HG03064 (cell line): ENCODE measurements around the gene ACAP2.
"Not testable (repeated sequence)": the region's sequence is repeated elsewhere in the genome, so short reads cannot be mapped to it uniquely, and the experiment has no call there.

Source experiments
- ATAC-seq: cut with Tn5 transposase; IDR thresholded peaks from one replicate; pipeline ENCODE4 v1.9.1; 2021; ENCODE audit warnings: low read depth; ENCODE audit not compliant: unreplicated experiment

The ACAP2 gene

GRCh38 chr3:195249057-195249770, 193.6 kb downstream of the ACAP2 start:
- no peak for ATAC-seq

- ATAC-seq = no peak
Measured at GRCh38 chr3:195248281-195248680, 194.5 kb downstream of the ACAP2 start.

GRCh38 chr3:195247863-195248189, 195.0 kb downstream of the ACAP2 start:
- ATAC-seq = no peak

GRCh38 chr3:195247086-195247862, 195.5 kb downstream of the ACAP2 start:
- no peak for ATAC-seq

- no peak for ATAC-seq
Measured at GRCh38 chr3:195246581-195246995, 196.2 kb downstream of the ACAP2 start.

GRCh38 chr3:195245531-195245951, 197.3 kb downstream of the ACAP2 start:
- no peak for ATAC-seq

GRCh38 chr3:195241592-195242355, 201.0 kb downstream of the ACAP2 start:
- ATAC-seq = no peak

- ATAC-seq = no peak
Measured at GRCh38 chr3:195240939-195241338, 201.9 kb downstream of the ACAP2 start.

GRCh38 chr3:195240171-195240701, 202.6 kb downstream of the ACAP2 start:
- no peak for ATAC-seq

GRCh38 chr3:195239121-195239520, 203.7 kb downstream of the ACAP2 start:
- ATAC-seq = no peak

GRCh38 chr3:195238586-195239118, 204.2 kb downstream of the ACAP2 start:
- ATAC-seq = no peak

- no peak for ATAC-seq
Measured at GRCh38 chr3:195238081-195238571, 204.7 kb downstream of the ACAP2 start.

GRCh38 chr3:195236801-195237570, 205.8 kb downstream of the ACAP2 start:
- no peak for ATAC-seq

- no peak for ATAC-seq
Measured at GRCh38 chr3:195236076-195236798, 206.6 kb downstream of the ACAP2 start.

- no peak for ATAC-seq
Measured at GRCh38 chr3:195230244-195230643, 212.6 kb downstream of the ACAP2 start.

GRCh38 chr3:195228886-195229285, 213.9 kb downstream of the ACAP2 start:
- not testable (repeated sequence) for ATAC-seq

- ATAC-seq = no peak
Measured at GRCh38 chr3:195227871-195228270, 214.9 kb downstream of the ACAP2 start.

- ATAC-seq = no peak
Measured at GRCh38 chr3:195226900-195227447, 215.8 kb downstream of the ACAP2 start.

GRCh38 chr3:195226445-195226844, 216.4 kb downstream of the ACAP2 start:
- no peak for ATAC-seq
